Measurements from ENCODE around the gene TPPP2. TPM values are rescaled to one million over a fixed set of nuclear protein-coding genes. Genes with fewer than 3 reads are reported as not detected.
"Not testable (repeated sequence)": the region's sequence is repeated elsewhere in the genome, so short reads cannot be mapped to it uniquely, and the experiment has no call there.

TPPP2 gene
- total RNA-seq, 5 donors from 2014 or later (not counting 1 experiment from before 2014, with no cell fraction given): not detected

DNA sequence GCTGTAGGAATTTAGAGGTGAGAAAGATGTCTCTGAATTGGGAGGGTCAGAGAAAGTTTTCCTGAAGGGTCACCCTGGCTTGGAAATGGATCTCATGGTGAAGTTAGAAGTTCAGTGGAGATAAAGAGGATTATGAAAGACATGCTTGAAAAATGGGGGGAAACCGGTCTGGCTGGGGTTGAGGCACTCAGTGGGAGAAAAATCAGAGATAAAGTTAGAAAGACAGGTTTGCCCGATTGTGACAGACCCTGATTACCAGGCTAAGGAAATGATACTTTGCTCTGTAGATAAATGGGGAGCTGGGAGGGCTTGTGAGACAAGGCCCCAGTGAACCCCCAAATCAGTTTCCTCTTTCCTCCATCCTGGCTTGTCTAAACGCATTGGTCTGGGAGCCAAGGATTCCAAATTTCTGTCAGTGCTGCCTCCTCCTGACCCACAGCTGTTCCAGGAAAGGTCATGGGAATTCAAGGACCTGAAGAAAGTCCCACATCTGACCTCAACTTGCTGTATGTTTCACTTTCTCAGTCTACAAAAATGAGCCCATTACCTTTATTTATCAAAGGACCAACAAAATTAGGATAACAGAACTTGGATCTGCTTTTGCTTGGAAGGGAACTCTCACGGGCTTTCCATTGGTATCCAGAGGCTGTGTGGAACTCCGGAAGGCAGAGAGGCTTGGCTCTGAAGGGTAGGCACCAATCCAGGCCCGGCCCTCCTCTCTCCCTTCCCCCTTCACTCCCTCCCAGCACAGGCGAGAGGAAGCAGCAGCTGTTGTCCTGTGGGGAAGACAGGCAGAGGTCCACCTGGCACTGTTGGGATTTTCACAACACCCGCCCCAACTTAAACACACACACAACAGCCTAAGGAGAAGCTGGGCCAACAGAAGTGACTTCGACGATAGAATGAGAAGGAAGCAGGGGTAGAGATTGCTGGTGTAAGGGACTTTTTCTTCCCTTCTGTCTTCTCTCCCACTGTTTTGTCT, 8.7 kb downstream of the TPPP2 start:
- H3K4me1 Mint-ChIP-seq: peaks cover 0 to 4% (median 0%) of the 10 kb centered on the region in 3 donors
- H3K36me3 Mint-ChIP-seq: no peaks in the 10 kb centered on the region
- Histone ChIP-seq H3K4me3 (ENCODE audit: control insufficient read depth in 1 of 2, extremely low read depth in 1 of 2, low read length in 1 of 2) (no peak overlapping the region), H3K27ac (ENCODE audit: low read length) (no peak overlapping the region), H3K27me3 (replicated peaks in 1 of 2; ENCODE audit: control insufficient read depth in 2 of 2, extremely low read depth in 1 of 2, insufficient read depth in 2 of 2, low read length in 1 of 2) (peaks cover 0 to 13% of the 10 kb centered on the region in 2 experiments), H3K4me1 (ENCODE audit: control insufficient read depth in 1 of 2, extremely low read depth in 1 of 2, insufficient read depth in 2 of 2, low read length in 2 of 2) (no peaks in the 10 kb centered on the region), H3K36me3 (ENCODE audit: control insufficient read depth in 2 of 2, extremely low read depth in 1 of 2, insufficient read depth in 1 of 2, low read length in 1 of 2) (no peaks in the 10 kb centered on the region), H3K9me3 (no peaks in the 10 kb centered on the region)
- ChIA-PET POLR2A (interaction anchor here (0.6 to 1.3 kb wide), 2 partner anchors 24 to 26 kb away, joined by 4 to 6 read pairs; no protein-coding TSS in a partner anchor), CTCF (interaction anchor here (3.7 to 6.6 kb wide), 2 partner anchors 22 to 23 kb away, joined by 47 to 53 read pairs; no protein-coding TSS in a partner anchor)
- no peak overlapping the region for H3K4me3 Mint-ChIP-seq
- WGBS (ENCODE audit: insufficient coverage): 87% methylated on average over 4 of the region's 10 CpGs
- H3K27ac Mint-ChIP-seq: no peak overlapping the region
- no peak for DNase-seq
- H3K27me3 Mint-ChIP-seq: peaks cover 3 to 9% of the 10 kb centered on the region in 2 donors
- ATAC-seq (replicated peaks in 1 of 4): no peak
- no peaks in the 10 kb centered on the region for H3K9me3 Mint-ChIP-seq

DNA sequence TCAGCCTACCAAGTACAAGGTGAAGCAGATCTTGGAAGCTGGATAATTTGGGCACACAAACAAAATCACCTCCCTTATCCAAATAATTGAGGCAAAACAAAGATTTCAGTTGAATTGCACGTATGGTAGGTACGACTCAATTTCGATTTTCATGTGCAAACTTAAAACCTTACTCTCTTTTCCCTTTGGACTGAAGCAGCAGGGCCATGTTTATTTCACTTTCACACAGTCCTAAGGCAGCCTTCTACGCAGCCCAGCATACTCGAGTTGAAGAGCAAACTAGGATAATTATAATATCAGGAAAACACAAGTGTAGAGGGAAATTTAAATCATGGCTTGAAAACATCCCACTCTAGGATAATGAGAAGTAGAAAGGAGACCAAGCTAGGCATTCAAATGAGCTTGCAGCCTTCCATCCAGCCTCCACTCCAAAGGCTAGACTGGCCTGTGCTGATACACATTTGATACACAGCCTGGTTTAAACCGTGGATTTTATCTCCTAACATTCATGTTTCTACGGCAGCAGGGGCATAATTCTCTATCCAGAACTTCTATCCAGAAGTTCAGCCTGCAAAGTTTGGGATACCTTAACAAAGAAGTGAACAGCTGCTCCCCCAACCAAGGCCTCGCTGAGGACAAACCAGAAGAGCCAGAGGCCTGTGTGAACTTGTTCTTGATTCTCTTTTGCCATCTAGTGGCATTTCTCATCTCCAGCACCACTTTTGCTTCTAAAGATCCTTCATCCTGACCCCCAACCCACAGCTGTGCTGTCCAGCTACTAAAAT, 9.8 kb downstream of the TPPP2 start:
- peak overlapping the region in 1 of 2 donors; percentile 22 for H3K27ac Mint-ChIP-seq
- ChIA-PET CTCF (interaction anchor here (0.8 to 6.6 kb wide), 6 partner anchors 23 to 65 kb away, joined by 3 to 53 read pairs (median 5); no protein-coding TSS in a partner anchor), POLR2A (interaction anchor here in 1 of 2 donors (1.3 kb wide), 1 partner anchor 25 kb away, joined by 4 read pairs; no protein-coding TSS in a partner anchor)
- H3K4me1 ChIP-seq (ENCODE audit: control insufficient read depth in 1 of 2, extremely low read depth in 1 of 2, insufficient read depth in 2 of 2, low read length in 2 of 2): peaks cover 0 to 8% of the 10 kb centered on the region in 2 experiments
- ATAC-seq (replicated peaks in 1 of 4) (peak; percentile 67 to 81 (median 76)), DNase-seq (peak in 12 of 35 experiments; percentile 6 to 68 (median 16))
- H3K27ac ChIP-seq (ENCODE audit: low read length): no peak overlapping the region
- H3K9me3 ChIP-seq: no peaks in the 10 kb centered on the region
- H3K36me3 ChIP-seq (ENCODE audit: control insufficient read depth in 2 of 2, extremely low read depth in 1 of 2, insufficient read depth in 1 of 2, low read length in 1 of 2): no peaks in the 10 kb centered on the region
- H3K4me1 Mint-ChIP-seq: peaks cover 8 to 13% (median 8%) of the 10 kb centered on the region in 3 donors
- H3K27me3 ChIP-seq (replicated peaks in 1 of 2; ENCODE audit: control insufficient read depth in 2 of 2, extremely low read depth in 1 of 2, insufficient read depth in 2 of 2, low read length in 1 of 2): peaks cover 0 to 12% of the 10 kb centered on the region in 2 experiments
- no peak overlapping the region for H3K4me3 ChIP-seq (ENCODE audit: control insufficient read depth in 1 of 2, extremely low read depth in 1 of 2, low read length in 1 of 2)
- H3K36me3 Mint-ChIP-seq: no peaks in the 10 kb centered on the region
- H3K27me3 Mint-ChIP-seq: peaks cover 5 to 13% of the 10 kb centered on the region in 2 donors
- 64% methylated on average over 4 of the region's 8 CpGs for WGBS (ENCODE audit: insufficient coverage)
- H3K4me3 Mint-ChIP-seq: no peak overlapping the region
- H3K9me3 Mint-ChIP-seq: no peaks in the 10 kb centered on the region

DNA sequence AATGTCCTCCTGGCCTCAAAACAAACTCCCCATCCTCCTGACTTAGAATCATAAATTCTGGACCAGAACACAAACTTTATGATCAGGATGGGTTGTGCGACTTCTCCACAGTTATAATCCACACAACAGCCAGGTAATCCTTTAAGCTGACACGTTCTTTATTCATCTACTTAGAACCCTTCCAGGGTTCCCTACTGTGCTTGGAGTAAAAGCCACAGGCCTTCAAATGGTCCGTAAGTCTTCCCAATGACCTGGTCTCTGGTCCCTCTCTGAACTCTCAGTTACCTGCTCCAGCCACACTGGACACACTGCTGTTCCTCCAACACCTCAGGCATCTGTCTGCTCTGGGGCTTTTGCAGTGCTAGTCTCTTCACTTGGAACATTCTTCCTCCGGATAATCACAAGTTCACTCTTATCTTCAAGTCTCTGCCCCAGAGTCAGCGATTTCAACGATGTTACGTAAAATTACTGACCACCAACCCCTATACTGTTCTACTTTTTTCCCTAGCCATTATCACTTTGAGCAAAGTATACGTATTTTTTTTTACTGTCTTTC, 10.4 kb downstream of the TPPP2 start:
- no peak for DNase-seq

DNA sequence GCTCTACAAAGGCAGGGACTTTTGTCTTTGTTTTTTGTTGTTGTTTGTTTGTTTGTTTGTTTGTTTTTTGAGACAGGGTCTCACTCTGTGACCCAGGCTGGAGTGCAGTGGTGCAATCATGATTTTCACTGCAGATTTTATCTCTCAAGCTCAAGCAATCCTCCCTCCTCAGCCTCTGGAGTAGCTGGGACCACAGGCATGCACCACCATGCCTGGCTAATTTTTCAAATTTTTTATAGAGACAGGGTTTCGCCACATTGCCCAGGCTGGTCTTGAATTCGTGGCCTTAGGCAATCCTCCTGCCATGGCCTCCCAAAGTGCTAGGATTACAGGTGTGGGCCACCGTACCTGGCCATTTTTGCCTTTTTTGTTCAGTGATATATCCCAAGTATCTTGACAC, 10.9 kb downstream of the TPPP2 start:
- H3K36me3 ChIP-seq (ENCODE audit: control insufficient read depth in 2 of 2, extremely low read depth in 1 of 2, insufficient read depth in 1 of 2, low read length in 1 of 2); H3K4me3 ChIP-seq (ENCODE audit: control insufficient read depth in 1 of 2, extremely low read depth in 1 of 2, low read length in 1 of 2); DNase-seq; H3K36me3 Mint-ChIP-seq; H3K9me3 ChIP-seq; H3K4me1 ChIP-seq (ENCODE audit: control insufficient read depth in 1 of 2, extremely low read depth in 1 of 2, insufficient read depth in 2 of 2, low read length in 2 of 2); H3K9me3 Mint-ChIP-seq; POLR2A ChIA-PET; H3K27ac Mint-ChIP-seq; H3K4me3 Mint-ChIP-seq; ATAC-seq (replicated peaks in 1 of 4); H3K27ac ChIP-seq (ENCODE audit: low read length): not testable (repeated sequence)
- Mint-ChIP-seq H3K4me1 (peaks cover 9 to 16% (median 10%) of the 10 kb centered on the region in 3 donors), H3K27me3 (peaks cover 8 to 22% of the 10 kb centered on the region in 2 donors)
- H3K27me3 ChIP-seq (replicated peaks in 1 of 2; ENCODE audit: control insufficient read depth in 2 of 2, extremely low read depth in 1 of 2, insufficient read depth in 2 of 2, low read length in 1 of 2): peaks cover 0 to 12% of the 10 kb centered on the region in 2 experiments
- 50% methylated on average over 2 of the region's 3 CpGs for WGBS (ENCODE audit: insufficient coverage)
- CTCF ChIA-PET: interaction anchor here (0.8 to 6.6 kb wide), 6 partner anchors 25 to 183 kb away, joined by 3 to 53 read pairs (median 5); no protein-coding TSS in a partner anchor

More for the DNA sequence above, 10.4 kb downstream of the TPPP2 start:
- WGBS (ENCODE audit: insufficient coverage): 91% methylated on average over 7 of the region's 8 CpGs
- no peaks in the 10 kb centered on the region for H3K36me3 Mint-ChIP-seq
- peaks cover 8 to 20% of the 10 kb centered on the region in 2 donors for H3K27me3 Mint-ChIP-seq
- H3K9me3 Mint-ChIP-seq: no peaks in the 10 kb centered on the region
- peaks cover 9 to 16% (median 10%) of the 10 kb centered on the region in 3 donors for H3K4me1 Mint-ChIP-seq
- peaks cover 0 to 8% of the 10 kb centered on the region in 2 experiments for H3K4me1 ChIP-seq (ENCODE audit: control insufficient read depth in 1 of 2, extremely low read depth in 1 of 2, insufficient read depth in 2 of 2, low read length in 2 of 2)
- no peak overlapping the region for H3K4me3 ChIP-seq (ENCODE audit: control insufficient read depth in 1 of 2, extremely low read depth in 1 of 2, low read length in 1 of 2)
- no peak for ATAC-seq (replicated peaks in 1 of 4)
- H3K27ac Mint-ChIP-seq: peak overlapping the region in 1 of 2 donors; percentile 22
- no peaks in the 10 kb centered on the region for H3K36me3 ChIP-seq (ENCODE audit: control insufficient read depth in 2 of 2, extremely low read depth in 1 of 2, insufficient read depth in 1 of 2, low read length in 1 of 2)
- no peak overlapping the region for H3K4me3 Mint-ChIP-seq
- CTCF ChIA-PET: interaction anchor here (0.8 to 6.6 kb wide), 7 partner anchors 24 to 182 kb away, joined by 3 to 53 read pairs (median 4); no protein-coding TSS in a partner anchor
- H3K9me3 ChIP-seq: no peaks in the 10 kb centered on the region
- POLR2A ChIA-PET: no interaction called here
- H3K27ac ChIP-seq (ENCODE audit: low read length): no peak overlapping the region
- peaks cover 0 to 12% of the 10 kb centered on the region in 2 experiments for H3K27me3 ChIP-seq (replicated peaks in 1 of 2; ENCODE audit: control insufficient read depth in 2 of 2, extremely low read depth in 1 of 2, insufficient read depth in 2 of 2, low read length in 1 of 2)

DNA sequence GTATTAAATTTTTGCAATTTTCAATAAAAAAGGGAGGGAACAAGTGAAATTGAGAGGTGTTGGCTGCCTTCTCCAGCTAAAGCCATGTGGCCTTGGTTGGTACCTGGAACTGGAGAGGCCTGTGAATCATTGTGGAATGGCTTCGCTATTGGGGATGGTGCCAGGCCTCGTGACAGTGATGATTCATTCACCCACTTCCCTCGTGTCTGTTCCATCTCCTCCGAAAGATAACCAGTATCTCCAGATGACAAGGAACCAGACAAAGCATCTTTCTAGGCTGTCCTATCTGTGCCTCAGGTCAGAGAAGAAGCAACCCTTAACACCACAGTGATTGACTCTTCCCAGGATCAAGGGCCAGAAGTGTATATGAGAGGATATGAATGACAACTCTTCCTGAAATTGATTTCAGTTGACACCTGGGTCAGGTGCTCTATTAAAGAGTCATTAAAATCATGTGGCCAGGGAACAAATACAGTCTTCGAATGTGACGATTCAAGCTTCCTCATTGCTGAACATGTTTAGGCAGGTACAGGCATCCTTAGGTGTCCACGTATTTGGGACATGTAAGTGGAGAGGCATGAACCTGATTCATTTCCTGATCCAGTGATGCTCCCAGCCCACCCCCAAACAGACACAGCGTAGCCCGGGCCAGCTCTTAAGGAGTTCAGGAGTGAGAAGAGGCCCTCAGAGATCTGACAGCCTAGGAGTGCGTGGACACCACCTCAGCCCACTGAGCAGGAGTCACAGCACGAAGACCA, 11.8 kb downstream of the TPPP2 start, which contains the start of gene RNASE7:
TSS of gene RNASE7 (plus strand) at position 687 of the 758 bp plus-strand sequence. CDS start 631 bp downstream, outside the sequence.
- H3K27me3 ChIP-seq (replicated peaks in 1 of 2; ENCODE audit: control insufficient read depth in 2 of 2, extremely low read depth in 1 of 2, insufficient read depth in 2 of 2, low read length in 1 of 2): peaks cover 0 to 8% of the 10 kb centered on the region in 2 experiments
- no peak within 1 kb of the TSS for H3K27ac ChIP-seq (ENCODE audit: low read length)
- no peak within 1 kb of the TSS for H3K4me3 ChIP-seq (ENCODE audit: control insufficient read depth in 1 of 2, extremely low read depth in 1 of 2, low read length in 1 of 2)
- Mint-ChIP-seq H3K27ac (peak within 1 kb of the TSS in 1 of 2 donors; percentile 35), H3K4me1 (peaks cover 9 to 16% (median 10%) of the 10 kb centered on the region in 3 donors), H3K9me3 (no peaks in the 10 kb centered on the region), H3K27me3 (peaks cover 8 to 22% of the 10 kb centered on the region in 2 donors), H3K4me3 (no peak within 1 kb of the TSS), H3K36me3 (no peaks in the 10 kb centered on the region)
- no peaks in the 10 kb centered on the region for H3K9me3 ChIP-seq
- H3K36me3 ChIP-seq (ENCODE audit: control insufficient read depth in 2 of 2, extremely low read depth in 1 of 2, insufficient read depth in 1 of 2, low read length in 1 of 2): no peaks in the 10 kb centered on the region
- CTCF ChIA-PET: interaction anchor here (1.2 to 6.6 kb wide), 4 partner anchors 26 to 183 kb away, joined by 4 to 53 read pairs (median 26); no protein-coding TSS in a partner anchor
- WGBS (ENCODE audit: insufficient coverage): 85% methylated on average over 4 of the region's 11 CpGs
- H3K4me1 ChIP-seq (ENCODE audit: control insufficient read depth in 1 of 2, extremely low read depth in 1 of 2, insufficient read depth in 2 of 2, low read length in 2 of 2): peaks cover 0 to 8% of the 10 kb centered on the region in 2 experiments
- POLR2A ChIA-PET: no interaction called here
- DNase-seq: no peak
- no peak for ATAC-seq (replicated peaks in 1 of 4)
